Measurements from ENCODE around the gene NCBP1.
A peak's percentile ranks its signal among the peaks of the same experiment; 100 is the strongest.
"Not testable (repeated sequence)": the region's sequence is repeated elsewhere in the genome, so short reads cannot be mapped to it uniquely, and the experiment has no call there.

NCBP1 gene

DNA sequence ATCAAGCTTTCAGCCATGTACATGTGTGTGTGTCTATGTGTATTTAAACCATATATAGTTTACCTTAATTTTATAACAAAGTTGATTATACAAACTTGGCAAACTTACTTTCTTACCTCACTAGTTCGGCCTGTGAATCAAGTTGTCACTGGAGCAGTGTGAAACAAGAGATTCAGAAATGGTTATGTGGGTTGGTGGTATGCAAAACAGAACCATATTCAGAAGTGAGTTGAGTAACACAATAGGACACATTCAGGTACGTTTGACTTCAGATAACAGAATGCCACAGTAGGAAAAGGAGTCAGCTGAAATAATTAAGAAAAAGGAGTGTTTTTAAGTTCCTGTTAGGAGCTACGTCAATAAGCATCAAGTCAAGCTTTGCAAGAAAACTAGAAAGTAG lies 42.0 kb downstream of the NCBP1 start:
- DNase-seq: no peak

DNA sequence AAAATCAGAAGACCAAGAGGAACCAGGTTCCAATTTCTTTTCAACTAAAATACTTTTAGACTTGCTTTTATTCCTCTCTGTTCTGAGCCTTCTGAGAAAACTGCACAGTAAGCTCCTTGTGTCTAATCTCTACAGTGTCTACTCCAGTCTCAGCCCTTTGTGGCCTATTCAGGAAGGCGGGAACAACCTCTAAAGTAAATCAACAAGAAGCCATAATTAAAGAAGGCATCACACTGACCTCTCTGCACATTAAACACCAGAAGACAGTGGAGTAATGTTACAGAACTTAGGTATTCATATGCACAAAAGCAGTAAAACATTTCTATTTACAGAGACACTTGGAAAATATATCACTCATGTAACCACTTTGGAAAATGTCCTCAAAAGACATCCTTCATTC lies 48.6 kb downstream of the NCBP1 start:
- no peak for DNase-seq

DNA sequence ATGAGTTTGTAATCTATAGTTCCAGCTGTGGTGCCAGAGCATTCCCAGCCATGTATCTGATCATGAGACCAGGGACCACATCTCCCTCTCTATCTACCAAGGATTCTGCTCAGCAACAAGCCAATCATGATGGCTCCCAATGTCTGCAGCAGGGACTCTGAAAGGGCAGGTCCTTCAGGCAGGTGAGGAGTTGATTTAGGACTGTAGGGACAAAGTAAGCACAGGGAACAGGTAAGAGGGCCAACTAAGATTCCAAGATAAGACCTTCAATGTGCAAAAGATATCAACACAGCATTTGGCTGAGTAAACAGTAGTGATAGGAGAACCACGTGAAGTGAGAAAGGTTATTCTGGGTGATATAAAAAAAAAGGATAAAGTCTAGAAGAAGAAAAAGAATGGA lies 55.0 kb downstream of the NCBP1 start:
- DNase-seq: no peak

DNA sequence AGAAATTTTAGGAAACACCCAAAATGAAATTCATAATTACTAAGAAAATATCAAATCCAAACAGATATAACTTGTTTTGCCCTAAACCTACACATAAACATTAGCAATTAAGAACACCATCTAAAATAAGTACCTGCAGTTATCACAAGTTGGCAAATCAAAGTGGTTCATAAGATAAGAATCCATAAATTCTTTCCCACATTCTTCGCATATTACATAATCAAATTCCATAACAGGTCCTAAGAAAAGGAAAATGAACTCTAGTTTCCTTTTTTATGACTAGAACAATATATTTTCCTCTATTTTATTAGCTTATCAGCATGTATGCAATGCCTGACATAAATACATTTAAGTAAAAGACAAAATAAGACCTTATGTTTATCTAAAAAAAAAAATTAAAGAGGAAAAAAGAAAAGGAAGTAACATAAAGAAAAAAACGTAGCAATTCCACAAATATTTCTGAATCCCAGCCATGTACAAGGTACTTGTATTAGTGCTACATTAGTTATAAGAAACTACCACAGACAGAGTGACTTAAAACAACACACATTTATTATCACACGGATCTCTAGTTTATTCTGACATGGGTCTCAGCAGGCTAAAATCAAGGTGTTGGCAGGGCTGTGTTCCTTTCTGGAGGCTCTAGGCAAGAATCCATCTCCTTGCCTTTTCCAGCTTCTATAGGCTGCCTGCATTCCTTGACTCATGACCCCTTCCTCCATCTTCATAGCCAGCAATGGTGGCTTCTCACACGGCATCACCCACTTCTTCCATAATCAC lies 56.0 kb downstream of the NCBP1 start:
- DNase-seq: peak; percentile 33

DNA sequence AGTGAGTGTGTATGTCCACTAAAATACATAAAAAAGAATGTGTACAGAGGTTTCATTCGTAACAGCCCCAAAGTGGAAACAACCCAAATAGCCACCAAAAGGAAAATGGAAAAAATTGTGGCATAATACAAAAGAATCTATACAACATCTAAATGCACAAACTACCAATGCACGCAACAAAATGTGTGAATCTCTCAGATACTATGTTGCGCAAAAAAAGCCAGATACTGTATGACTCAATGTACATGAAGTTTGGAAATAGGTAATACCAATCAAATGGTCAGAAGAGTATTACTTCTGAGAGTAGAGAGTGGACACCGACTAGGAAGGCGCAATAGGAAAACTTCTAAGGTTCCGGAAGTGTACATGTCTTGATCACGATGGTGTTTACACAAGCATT lies 61.1 kb downstream of the NCBP1 start:
- no peak for DNase-seq

DNA sequence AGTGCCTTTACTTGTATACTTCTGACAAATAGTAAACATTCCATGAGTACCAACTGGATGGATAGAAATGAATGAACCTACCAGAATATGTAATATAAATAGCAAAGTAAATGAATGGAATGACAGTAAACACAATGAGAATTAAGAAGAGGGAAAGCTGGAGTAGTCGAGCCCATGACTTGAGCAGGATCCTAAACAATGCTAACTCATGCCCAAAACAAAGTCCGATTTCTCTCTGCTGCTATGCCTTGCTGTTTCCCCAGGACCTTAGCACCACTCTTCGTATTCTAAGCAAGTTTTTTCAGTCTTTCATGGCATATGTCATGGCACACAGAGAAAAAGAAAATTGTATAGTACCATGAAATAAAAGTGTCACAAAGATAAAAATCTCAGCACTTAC lies 61.8 kb downstream of the NCBP1 start:
- DNase-seq: no peak

DNA sequence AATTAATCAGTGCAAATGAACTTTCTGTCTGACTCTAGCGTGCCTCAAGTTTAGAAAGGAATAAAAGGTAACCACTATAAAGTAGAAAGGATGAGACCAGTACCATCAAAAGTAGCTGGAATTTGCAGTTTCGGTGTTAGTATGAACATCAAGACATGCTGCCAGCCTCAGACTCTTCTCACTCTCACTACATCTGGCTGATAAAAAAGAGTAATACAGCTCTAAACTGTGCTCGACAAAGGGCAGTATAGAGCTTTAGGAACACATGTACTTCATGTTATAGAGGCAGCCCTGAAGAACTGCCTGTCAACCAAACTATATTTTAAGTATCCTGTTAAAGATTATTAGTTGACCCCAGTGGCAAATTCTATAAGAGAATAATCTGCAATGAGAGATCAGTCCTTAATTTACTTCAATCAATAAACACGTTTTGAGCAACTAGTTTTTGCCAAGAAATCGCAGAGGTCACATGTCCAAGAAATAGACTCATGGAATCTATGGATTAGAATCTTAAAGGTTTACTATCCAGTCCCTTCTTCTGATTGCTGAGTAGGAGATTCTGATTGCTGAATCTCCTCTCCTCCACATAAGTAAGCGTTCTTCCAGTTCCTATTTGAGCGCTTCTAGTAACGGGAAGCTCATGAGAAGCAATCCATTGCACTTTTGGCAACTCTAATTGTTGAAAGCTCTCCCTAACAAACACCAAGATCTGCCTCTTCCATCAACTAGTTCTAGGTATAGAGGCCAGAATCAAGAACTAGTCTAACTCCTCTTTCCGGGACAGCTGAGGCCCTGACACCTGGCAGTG lies 62.6 kb downstream of the NCBP1 start:
- no peak for DNase-seq

DNA sequence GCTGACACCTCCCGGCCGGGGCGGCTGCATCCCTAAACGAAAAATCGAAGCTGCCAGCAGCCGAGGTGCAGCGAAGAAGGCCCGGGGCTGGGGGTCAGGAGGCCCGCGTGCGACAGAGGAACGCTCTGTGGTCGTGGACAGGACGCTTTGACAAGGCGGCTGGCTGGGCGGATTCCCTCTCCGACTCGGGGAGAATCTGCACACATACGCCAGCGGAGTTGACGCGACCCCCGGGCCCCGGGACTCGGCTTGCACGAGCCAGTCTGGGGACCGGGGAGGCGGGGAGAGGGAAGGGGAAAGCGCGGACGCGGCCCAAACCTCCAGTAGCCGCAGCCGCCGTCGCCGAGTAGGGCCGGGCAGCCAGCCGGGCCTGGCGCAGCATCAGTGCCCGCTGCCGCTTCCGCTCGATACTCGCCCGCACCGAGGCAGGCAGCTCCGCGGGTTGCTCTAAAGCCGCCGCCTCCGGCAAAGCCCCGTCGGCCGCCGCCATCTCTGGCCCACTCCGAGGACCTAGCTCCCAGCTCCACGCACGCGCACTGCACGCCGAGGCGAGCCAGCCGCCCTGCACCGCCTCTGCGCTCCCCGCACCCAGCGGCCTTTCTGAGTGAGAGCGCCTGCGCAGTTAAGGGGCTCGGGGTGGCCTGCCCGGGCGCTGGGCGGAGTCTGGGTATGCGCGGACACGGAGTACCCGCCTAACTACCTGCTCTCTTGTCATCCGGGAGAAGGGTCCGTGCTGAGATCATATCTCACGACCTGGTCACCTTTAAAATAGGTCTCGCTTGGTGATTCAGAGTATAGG lies 63.4 kb downstream of the NCBP1 start, which contains the start of gene XPA:
Gene XPA, minus strand, starts transcription at position 538 of the 799 bp plus-strand sequence. Its CDS starts 48 bp downstream, at position 490.
- peak; percentile 93 for DNase-seq

DNA sequence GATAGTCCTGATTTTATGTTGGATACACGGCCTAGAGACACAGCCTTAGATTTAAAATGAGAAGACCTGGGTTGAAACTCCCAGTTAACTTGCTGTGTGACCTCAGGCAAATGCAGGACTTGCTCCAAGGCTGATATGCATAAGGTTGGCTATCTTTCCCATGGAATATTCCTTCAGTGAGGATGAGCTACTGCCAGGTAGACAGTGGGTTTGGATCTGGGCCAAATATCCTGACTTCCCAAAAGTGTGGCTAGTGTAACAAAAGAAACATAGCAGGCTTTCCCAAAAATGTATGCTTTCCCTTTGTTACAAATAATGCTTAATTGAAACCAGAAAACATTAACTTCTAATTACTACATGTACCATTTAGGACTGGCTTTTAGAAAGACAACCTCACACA lies 64.2 kb downstream of the NCBP1 start:
- no peak for DNase-seq

DNA sequence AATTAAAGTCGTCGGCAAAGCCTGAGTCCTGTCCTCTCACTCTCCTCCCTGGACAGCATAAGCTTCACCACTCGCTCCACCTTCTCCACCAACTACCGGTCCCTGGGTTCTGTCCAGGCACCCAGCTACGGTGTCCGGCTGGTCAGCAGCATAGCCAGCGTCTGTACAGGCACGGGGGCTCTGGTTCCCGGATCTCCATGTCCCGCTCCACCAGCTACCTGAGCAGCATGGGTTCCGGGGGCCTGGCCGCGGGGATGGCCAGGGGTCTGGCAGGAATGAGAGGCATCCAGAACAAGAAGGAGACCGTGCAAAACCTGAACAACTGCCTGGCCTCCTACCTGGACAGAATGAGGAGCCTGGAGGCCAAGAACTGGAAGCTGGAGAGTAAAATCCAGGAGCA lies 65.2 kb downstream of the NCBP1 start:
- DNase-seq: no peak

DNA sequence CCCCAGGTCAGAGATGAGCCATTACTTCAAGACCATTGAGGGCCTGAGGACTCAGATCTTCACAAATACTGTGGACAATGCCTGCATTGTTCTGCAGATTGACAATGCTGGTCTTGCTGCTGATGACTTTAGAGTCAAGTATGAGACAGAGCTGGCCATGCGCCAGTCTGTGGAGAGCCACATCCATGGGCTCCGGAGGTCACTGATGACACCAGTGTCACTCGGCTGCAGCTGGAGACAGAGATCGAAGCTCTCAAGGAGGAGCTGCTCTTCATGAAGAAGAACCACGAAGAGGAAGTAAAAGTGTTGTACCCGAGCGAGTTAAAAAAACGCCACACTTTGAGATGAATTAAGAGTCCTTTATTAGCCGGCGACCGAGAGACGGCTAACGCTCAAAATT lies 65.7 kb downstream of the NCBP1 start:
- not testable (repeated sequence) for DNase-seq

DNA sequence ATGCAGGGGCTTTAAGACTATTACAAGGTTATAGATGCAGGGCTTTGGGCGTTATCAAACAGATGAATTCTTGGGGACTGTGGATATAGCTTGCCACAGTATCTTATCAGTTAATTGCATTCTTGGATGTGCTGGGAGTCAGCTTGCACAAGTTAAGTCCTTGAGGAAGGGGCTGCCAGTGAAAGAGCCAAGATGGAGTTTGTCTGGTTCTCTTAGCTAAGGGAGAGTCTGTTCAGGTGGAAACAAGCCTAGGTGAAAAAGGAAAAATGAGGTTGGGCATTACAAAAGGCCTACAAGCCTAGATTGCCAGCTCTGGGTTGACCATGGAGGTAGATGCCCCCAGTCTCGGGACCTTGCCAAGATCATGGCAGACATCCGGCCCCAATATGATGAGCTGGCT lies 66.2 kb downstream of the NCBP1 start:
- DNase-seq: not testable (repeated sequence)

DNA sequence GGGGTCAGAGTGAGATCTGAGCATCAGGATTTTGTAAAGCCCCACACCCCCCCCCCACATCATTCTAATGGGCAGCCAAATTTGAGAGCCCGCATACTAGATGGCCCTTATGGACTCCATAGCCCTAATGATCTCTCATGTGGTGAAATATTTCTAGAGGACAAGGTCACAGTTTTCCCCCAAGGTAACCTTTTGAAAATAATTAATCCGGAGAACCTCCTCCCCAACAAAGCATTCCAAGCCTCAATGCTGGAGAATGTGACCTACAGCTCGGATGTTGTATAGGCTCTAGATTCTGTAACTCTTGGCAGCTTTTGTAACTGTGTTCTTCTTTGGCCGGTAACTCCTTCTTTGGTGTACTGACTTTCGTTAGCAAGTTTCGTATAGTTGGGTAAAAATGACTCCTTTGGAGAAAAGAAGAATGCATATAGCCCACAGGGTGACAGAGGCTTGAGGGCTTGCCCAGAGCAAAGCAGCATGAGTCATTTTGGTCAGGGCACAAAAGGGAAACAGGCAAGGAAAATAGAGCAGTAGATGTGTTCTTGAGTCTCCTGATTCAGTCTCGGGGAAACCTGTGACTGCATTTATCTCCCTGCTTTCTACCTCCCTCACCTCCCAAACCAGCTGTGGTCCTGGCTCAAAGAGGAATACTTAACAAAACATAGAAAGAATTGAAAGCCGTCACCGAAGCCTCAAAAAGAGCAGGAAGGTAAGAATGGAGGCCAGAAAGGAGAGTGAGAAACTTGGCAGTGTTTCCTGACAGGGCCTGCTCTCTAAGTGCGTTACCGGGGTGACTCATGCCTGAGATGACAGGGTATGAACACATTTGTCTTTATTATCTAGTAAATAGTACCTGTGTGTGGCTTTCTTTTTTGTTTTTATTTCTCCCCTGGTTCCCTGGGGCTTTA lies 70.1 kb downstream of the NCBP1 start:
- peak; percentile 79 for DNase-seq

DNA sequence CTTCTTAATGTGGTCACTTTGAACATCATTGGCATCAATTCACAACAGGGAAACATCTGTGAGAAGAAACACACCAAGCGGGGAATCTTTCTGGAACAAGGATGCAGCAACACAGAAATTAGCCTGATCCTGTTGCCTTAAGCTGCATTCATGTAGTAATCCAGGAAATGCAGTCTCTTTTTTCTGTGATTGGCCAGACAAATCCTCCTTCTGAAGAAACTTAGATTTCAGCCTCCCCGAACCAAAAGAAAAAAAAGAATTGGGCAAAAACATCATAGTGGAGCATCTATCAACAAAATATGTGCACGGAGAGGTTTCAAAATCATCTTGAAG lies 70.7 kb downstream of the NCBP1 start:
- no peak for DNase-seq

DNA sequence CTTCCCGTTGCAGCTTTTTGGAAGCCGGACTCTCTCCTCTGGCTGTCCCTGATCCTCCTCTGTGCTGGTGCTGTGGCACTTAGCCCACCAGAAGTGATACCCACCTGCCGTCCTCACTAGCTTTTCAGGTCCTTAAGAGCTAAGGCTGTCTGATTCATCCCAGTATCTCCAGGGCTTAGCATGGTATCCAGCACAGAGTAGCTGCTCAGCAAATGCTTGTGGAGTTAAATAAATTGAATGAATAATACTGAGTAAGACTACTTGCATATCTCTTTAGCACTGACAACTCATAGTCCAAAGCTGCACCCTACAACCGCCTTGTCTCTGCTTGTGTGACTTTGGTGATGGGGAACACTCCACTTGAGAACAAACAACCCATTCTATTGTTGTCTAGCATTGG lies 71.2 kb downstream of the NCBP1 start:
- DNase-seq: no peak

DNA sequence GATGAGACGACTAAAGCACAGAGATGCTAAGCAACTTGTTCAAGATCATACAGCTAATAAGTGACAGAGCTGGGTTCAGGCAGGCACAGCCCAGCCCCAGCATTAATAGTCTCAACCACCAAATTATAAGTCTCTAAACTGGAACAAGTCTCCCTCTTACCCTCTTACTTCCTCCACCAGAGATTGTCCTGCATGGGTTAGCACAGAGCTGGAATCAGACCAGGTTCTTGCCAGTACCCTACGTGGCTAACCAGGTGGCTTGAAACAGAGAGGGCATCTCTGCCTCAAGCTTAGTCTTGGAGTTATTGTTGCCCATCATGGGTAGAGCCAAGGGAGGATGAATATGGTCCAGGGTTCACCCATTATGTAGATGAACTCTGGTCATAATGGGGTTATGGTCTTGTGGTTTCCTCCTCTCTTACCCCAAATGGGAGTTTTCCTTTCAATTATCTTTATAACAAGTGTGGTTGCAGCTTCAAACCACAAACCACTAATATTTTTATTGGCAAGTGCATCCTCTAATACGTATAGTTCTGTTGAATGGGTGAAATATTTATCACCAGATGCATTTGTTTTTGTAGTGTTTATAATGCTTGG lies 71.8 kb downstream of the NCBP1 start:
- DNase-seq: no peak

DNA sequence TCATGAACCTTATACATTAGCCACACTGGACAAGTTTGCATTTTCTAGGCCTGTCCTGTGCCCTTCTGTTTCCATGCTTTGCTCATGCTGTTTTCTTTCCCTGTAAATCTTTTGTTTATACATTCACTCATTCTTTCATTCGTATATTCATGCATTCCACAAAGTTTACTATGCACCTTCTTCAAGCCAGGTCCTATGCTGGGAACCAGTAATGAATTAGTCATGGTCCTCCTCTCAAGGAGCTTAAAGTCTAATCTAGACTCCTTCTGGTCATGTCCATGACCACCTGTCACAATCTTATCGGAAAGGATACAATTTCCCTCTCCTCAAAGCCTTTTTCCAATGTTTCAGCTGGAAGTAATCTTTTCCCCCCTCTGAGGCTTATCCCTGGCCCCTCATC lies 72.6 kb downstream of the NCBP1 start:
- no peak for DNase-seq

DNA sequence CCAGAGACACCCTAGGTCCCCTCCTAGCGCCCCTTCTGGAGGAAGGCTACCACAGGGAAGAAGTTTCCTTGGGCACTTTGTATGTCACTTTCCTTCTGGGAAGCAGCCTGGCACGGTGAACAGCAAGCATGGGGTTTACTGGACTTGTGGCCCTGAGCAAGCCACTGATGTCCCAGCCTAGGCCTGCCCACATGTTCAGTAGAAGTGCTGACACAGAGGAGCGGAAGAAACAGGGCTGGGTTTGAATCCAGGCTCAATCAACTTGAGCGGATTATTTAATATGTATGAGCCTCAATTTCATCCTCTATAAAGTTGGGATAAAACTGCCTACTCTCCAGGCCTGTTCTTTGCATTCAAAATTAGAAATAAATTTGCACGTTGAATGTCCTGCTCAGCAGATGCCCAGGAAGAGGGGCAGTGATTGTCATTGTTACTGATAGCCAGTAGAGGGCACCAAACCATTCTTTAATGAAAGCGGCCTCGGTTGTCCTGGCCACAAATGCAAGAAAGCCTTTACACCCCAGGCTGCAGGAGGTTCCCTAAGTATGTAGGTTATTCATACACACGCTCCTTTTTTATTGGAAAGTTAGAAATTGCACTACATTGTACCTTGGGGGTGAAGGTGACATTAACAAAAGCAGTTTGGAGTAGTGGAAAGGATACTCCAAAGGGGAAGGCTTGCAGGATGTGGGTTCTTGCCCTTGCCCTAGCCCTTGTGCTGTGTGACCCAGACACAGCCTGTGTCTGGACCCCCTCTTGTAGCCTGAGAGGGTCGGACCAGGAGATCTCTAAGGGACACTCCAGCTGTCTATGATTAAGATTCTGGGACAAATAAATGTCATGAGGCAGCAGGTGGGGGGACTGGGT lies 77.0 kb downstream of the NCBP1 start:
- peak; percentile 59 for DNase-seq

DNA sequence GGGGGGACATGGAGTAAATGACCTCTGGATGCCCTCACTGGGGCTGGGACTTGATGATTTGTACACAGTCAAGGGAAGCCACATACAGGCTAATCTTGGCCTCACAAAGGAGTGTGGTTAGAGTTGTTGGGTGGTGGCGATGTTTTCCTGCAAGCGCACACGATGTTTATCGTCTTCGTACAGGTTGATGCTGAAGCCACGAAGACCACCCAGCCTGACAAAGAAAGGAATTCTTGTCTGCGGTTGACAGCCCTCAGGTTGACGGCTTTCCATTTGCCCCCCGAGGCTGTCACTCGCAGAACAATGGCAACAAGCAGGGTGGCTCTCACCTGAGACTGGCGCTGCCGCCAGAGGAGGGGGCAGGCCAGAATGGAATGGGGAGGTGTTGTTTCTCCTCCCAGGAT lies 77.6 kb downstream of the NCBP1 start:
- DNase-seq: no peak

DNA sequence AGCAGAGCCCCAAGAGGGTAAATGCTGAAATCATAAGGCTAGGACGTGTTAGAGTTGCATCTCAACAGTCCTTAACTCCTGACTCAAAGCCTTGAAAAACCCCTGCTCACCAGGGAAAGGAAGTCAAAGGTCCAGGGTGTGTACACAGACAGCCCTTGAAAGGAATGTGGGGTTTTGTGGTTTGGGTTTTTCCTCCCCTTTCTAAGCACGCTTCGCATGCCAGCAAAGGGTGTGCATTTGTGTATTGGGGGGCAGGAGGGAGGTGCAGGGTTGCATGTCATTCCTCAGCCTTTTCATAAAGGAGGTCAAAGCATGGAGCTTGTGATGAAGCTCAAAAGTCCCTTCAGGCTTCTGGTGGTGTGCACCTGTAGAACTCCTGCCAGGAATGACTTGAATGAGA lies 80.8 kb downstream of the NCBP1 start:
- DNase-seq: peak; percentile 74

DNA sequence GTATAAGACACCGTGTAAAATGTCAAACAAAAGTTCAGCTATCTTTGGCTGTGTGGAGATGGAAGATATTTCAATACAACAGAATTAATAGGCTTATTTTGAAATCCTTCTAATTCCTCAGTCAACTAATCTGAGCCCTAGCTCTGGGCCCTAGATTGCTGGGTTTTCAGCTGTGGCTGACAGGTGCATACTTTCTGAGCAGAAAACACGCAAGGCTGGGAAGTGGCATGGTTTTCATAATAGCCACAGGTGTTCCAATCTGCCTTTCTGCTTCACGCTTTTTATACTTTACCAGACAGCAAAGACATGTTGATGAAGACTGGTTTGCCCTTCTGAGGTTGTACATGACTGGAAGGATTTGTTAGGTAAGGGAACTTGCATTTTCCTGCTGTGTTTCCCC lies 84.2 kb downstream of the NCBP1 start:
- DNase-seq: no peak
